ENCODE measurements around the gene ITGB1. TPM values are rescaled to one million over a fixed set of nuclear protein-coding genes. Genes with fewer than 3 reads are reported as not detected.

The ITGB1 gene
- total and polyA plus RNA-seq, 9 of the 15 experiments (the other 6 are each of a cell fraction or from before 2014, with no cell fraction given), result 40.2 to 194 (median 155) TPM

DNA sequence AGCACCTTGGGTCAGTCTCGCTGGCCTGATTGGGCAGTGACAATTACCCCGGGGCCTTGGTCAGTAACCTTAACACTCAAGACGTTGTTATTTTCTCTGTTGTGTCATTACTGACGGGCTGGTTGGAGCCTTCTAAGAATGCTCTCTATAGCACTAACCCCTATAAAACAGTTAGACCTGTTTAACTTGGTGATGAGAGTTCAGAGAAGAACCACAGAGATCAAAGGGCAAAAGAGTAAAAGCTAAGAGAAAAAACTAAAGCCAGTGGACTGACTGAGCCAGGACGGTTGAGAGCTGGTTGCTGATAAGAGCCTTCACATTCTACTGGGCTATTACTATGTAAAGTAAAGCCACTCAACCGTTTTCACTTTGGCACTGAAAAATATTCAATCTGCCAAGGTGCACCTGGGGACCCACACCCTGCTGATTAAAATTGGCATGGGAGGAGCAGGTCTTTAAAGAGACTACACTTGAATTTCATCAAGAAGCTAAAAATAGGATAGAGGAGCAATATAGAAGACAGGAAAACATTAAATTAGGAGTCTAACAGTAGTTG lies 13.6 kb upstream of the ITGB1 start (continued):
- TF ChIP-seq, protein P1, sequence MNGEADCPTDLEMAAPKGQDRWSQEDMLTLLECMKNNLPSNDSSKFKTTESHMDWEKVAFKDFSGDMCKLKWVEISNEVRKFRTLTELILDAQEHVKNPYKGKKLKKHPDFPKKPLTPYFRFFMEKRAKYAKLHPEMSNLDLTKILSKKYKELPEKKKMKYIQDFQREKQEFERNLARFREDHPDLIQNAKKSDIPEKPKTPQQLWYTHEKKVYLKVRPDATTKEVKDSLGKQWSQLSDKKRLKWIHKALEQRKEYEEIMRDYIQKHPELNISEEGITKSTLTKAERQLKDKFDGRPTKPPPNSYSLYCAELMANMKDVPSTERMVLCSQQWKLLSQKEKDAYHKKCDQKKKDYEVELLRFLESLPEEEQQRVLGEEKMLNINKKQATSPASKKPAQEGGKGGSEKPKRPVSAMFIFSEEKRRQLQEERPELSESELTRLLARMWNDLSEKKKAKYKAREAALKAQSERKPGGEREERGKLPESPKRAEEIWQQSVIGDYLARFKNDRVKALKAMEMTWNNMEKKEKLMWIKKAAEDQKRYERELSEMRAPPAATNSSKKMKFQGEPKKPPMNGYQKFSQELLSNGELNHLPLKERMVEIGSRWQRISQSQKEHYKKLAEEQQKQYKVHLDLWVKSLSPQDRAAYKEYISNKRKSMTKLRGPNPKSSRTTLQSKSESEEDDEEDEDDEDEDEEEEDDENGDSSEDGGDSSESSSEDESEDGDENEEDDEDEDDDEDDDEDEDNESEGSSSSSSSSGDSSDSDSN (IDR thresholded peaks at IDR 0.05; ENCODE audit: borderline replicate concordance in 1 of 2, low read depth in 2 of 2, low read length in 2 of 2), result 0 out of 4 replicates have a peak, but pooled peaks of 1 of the 2 experiments have one; percentile 63
- TF ChIP-seq ZNF146 (CRISPR knock-in tag; IDR thresholded peaks at IDR 0.05; ENCODE audit: unreplicated experiment) (no peak), RHOXF2B (CRISPR knock-in tag; conservative IDR thresholded peaks at IDR 0.05) (no peak), SMARCA5 (IDR thresholded peaks at IDR 0.05) (no peak), MCM5 (IDR thresholded peaks at IDR 0.05; ENCODE audit: low read depth) (no peak), POLR2AphosphoS2 (IDR thresholded peaks at IDR 0.05; ENCODE audit: low read length) (no peak), PML (IDR thresholded peaks at IDR 0.05; ENCODE audit: low read length) (peak; percentile 35; the same call in 1 of the 2 replicates), HLTF (IDR thresholded peaks at IDR 0.05) (no peak), NR4A1 (CRISPR knock-in tag; IDR thresholded peaks at IDR 0.05) (no peak), NR4A1 (tag; IDR thresholded peaks at IDR 0.05) (no peak), TAF1 (IDR thresholded peaks at IDR 0.05; ENCODE audit: control insufficient read depth, extremely low read depth, insufficient read depth, low read length, severe bottlenecking) (no peak), SMC3 (conservative IDR thresholded peaks at IDR 0.05; ENCODE audit: insufficient read depth, low read depth, low read length) (no peak), BRD9 (IDR thresholded peaks at IDR 0.05; ENCODE audit: low read depth, partially characterized antibody) (peak; percentile 58), POLR2A (conservative IDR thresholded peaks at IDR 0.05) (no peak), GABPB1 (CRISPR knock-in tag; IDR thresholded peaks at IDR 0.05) (no peak), CREBBP (IDR thresholded peaks at IDR 0.05; ENCODE audit: low read depth, low read length) (no peak)
- TF ChIP-seq, protein P2, sequence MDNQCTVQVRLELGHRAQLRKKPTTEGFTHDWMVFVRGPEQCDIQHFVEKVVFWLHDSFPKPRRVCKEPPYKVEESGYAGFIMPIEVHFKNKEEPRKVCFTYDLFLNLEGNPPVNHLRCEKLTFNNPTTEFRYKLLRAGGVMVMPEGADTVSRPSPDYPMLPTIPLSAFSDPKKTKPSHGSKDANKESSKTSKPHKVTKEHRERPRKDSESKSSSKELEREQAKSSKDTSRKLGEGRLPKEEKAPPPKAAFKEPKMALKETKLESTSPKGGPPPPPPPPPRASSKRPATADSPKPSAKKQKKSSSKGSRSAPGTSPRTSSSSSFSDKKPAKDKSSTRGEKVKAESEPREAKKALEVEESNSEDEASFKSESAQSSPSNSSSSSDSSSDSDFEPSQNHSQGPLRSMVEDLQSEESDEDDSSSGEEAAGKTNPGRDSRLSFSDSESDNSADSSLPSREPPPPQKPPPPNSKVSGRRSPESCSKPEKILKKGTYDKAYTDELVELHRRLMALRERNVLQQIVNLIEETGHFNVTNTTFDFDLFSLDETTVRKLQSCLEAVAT (IDR thresholded peaks at IDR 0.05), result peak in 1 of 2 experiments; percentile 65; a peak in 1 of 4 replicates
- TF ChIP-seq, protein P3, sequence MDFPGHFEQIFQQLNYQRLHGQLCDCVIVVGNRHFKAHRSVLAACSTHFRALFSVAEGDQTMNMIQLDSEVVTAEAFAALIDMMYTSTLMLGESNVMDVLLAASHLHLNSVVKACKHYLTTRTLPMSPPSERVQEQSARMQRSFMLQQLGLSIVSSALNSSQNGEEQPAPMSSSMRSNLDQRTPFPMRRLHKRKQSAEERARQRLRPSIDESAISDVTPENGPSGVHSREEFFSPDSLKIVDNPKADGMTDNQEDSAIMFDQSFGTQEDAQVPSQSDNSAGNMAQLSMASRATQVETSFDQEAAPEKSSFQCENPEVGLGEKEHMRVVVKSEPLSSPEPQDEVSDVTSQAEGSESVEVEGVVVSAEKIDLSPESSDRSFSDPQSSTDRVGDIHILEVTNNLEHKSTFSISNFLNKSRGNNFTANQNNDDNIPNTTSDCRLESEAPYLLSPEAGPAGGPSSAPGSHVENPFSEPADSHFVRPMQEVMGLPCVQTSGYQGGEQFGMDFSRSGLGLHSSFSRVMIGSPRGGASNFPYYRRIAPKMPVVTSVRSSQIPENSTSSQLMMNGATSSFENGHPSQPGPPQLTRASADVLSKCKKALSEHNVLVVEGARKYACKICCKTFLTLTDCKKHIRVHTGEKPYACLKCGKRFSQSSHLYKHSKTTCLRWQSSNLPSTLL (IDR thresholded peaks at IDR 0.05), result no peak
- TF ChIP-seq, protein P4, sequence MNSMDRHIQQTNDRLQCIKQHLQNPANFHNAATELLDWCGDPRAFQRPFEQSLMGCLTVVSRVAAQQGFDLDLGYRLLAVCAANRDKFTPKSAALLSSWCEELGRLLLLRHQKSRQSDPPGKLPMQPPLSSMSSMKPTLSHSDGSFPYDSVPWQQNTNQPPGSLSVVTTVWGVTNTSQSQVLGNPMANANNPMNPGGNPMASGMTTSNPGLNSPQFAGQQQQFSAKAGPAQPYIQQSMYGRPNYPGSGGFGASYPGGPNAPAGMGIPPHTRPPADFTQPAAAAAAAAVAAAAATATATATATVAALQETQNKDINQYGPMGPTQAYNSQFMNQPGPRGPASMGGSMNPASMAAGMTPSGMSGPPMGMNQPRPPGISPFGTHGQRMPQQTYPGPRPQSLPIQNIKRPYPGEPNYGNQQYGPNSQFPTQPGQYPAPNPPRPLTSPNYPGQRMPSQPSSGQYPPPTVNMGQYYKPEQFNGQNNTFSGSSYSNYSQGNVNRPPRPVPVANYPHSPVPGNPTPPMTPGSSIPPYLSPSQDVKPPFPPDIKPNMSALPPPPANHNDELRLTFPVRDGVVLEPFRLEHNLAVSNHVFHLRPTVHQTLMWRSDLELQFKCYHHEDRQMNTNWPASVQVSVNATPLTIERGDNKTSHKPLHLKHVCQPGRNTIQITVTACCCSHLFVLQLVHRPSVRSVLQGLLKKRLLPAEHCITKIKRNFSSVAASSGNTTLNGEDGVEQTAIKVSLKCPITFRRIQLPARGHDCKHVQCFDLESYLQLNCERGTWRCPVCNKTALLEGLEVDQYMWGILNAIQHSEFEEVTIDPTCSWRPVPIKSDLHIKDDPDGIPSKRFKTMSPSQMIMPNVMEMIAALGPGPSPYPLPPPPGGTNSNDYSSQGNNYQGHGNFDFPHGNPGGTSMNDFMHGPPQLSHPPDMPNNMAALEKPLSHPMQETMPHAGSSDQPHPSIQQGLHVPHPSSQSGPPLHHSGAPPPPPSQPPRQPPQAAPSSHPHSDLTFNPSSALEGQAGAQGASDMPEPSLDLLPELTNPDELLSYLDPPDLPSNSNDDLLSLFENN (IDR thresholded peaks at IDR 0.05; ENCODE audit: low read depth in 2 of 2, low read length in 2 of 2), result 0 out of 4 replicates have a peak, but pooled peaks of 1 of the 2 experiments have one; percentile 42
